IMR-90 (cell line): ENCODE results near the gene FARP1. TPM values are rescaled to one million over a fixed set of nuclear protein-coding genes. Genes with fewer than 3 reads are reported as not detected.

ENCODE experiments used
- ATAC-seq: fragments of 200-7000 bp; cut with Tn5 transposase; 2 replicates; pipeline ENCODE4 v1.9.1; 2020; ENCODE audit warnings: low read depth, mild to moderate bottlenecking, moderate library complexity
- BruUV-seq: library from RNA; stranded (reverse); fragments of 400-500 nt; replicated peaks from 2 replicates; lab custom pipeline; 2021; lab: Mats Ljungman, UMichigan
- CTCF ChIA-PET: fragments of 300-600 bp; formaldehyde crosslinking; extraction: SDS; loops from one replicate; lab custom pipeline; 2021; ENCODE audit warnings: antibody characterized with exemption; lab: Yijun Ruan, JAX
- POLR2A ChIA-PET: fragments of 300-600 bp; sonication (Branson Sonifier 250); formaldehyde crosslinking; loops from one replicate; lab custom pipeline; 2022; ENCODE audit warnings: antibody characterized with exemption; ENCODE audit not compliant: unreplicated experiment; lab: Charles Lee
- DNase-seq: peaks from one replicate; pipeline ENCODE4 v3.0.0; 2013
- H2AFZ ChIP-seq: replicated peaks from 2 replicates; pipeline ENCODE3; 2013; ENCODE audit warnings: low read length, mild to moderate bottlenecking; ENCODE audit not compliant: poor library complexity
- H2AK5ac ChIP-seq: 2 replicates; pipeline ENCODE4 v1.6.1; 2013; ENCODE audit warnings: low read depth, low read length, inconsistent platforms
- H2AK9ac ChIP-seq: replicated peaks from 2 replicates; pipeline ENCODE3; 2013; ENCODE audit warnings: mild to moderate bottlenecking, low read depth, low read length, moderate library complexity; ENCODE audit not compliant: poor library complexity
- H2BK120ac ChIP-seq: 2 replicates; pipeline ENCODE4 v1.6.1; 2013; ENCODE audit warnings: low read depth, low read length, inconsistent platforms
- H2BK15ac ChIP-seq: 3 replicates; pipeline ENCODE4 v1.6.1; 2013; ENCODE audit warnings: low read depth, low read length, inconsistent platforms
- H2BK20ac ChIP-seq: 2 replicates; pipeline ENCODE4 v1.6.1; 2013; ENCODE audit warnings: low read depth, mild to moderate bottlenecking, inconsistent platforms, low read length, moderate library complexity
- H2BK5ac ChIP-seq: 2 replicates; pipeline ENCODE4 v1.6.1; 2013; ENCODE audit warnings: mild to moderate bottlenecking, low read depth, low read length, inconsistent platforms; ENCODE audit not compliant: poor library complexity, severe bottlenecking
- H3K14ac ChIP-seq: replicated peaks from 2 replicates; pipeline ENCODE4 v1.6.1; 2013; ENCODE audit warnings: low read depth, low read length, inconsistent platforms
- H3K18ac ChIP-seq: 2 replicates; pipeline ENCODE4 v1.6.1; 2013; ENCODE audit warnings: low read depth, low read length, control low read depth
- H3K23ac ChIP-seq: 2 replicates; pipeline ENCODE4 v1.6.1; 2013; ENCODE audit warnings: low read depth, low read length, inconsistent platforms
- H3K27ac ChIP-seq: 2 replicates; pipeline ENCODE4 v1.5.1; 2013; ENCODE audit warnings: mild to moderate bottlenecking, control low read depth, low read length; ENCODE audit not compliant: insufficient read depth
- H3K27me3 ChIP-seq: 2 replicates; pipeline ENCODE4 v1.6.1; 2013; ENCODE audit warnings: low read length; ENCODE audit not compliant: control insufficient read depth, insufficient read depth
- H3K36me3 ChIP-seq: 2 replicates; pipeline ENCODE4 v1.6.1; 2013; ENCODE audit warnings: low read length, mixed read lengths; ENCODE audit not compliant: control insufficient read depth, insufficient read depth
- H3K4ac ChIP-seq: 2 replicates; pipeline ENCODE4 v1.6.1; 2013; ENCODE audit warnings: low read depth, low read length, inconsistent platforms
- H3K4me1 ChIP-seq: 2 replicates; pipeline ENCODE4 v1.6.1; 2013; ENCODE audit warnings: low read length, mixed read lengths; ENCODE audit not compliant: control insufficient read depth, insufficient read depth
- H3K4me2 ChIP-seq: 2 replicates; pipeline ENCODE4 v1.6.1; 2013; ENCODE audit warnings: low read depth, mild to moderate bottlenecking, control low read depth, low read length, moderate library complexity
- H3K4me3 ChIP-seq: 2 replicates; pipeline ENCODE4 v1.5.1; 2013; ENCODE audit warnings: low read depth, mild to moderate bottlenecking, control low read depth, low read length, moderate library complexity; ENCODE audit not compliant: insufficient read depth
- H3K56ac ChIP-seq: 2 replicates; pipeline ENCODE4 v1.6.1; 2013; ENCODE audit warnings: low read length, inconsistent platforms; ENCODE audit not compliant: insufficient read depth; ENCODE audit errors: extremely low read depth
- H3K79me1 ChIP-seq, 2 experiments: 2 replicates each; pipeline ENCODE4 v1.6.1; 2013; ENCODE audit warnings: low read length in 2 of 2, inconsistent platforms in 1 of 2, low read depth in 1 of 2
- H3K9ac ChIP-seq: 2 replicates; pipeline ENCODE4 v1.6.1; 2013; ENCODE audit warnings: low read depth, low read length, control low read depth
- H3K9me1 ChIP-seq: 2 replicates; pipeline ENCODE4 v1.6.1; 2013; ENCODE audit warnings: low read length, inconsistent platforms; ENCODE audit not compliant: insufficient read depth
- H3K9me3 ChIP-seq: 2 replicates; pipeline ENCODE4 v1.6.1; 2013; ENCODE audit warnings: low read length; ENCODE audit not compliant: control insufficient read depth, insufficient read depth
- H4K20me1 ChIP-seq: 2 replicates; pipeline ENCODE4 v1.6.1; 2013; ENCODE audit warnings: low read length, inconsistent platforms; ENCODE audit not compliant: insufficient read depth
- H4K5ac ChIP-seq: 2 replicates; pipeline ENCODE4 v1.6.1; 2013; ENCODE audit warnings: mild to moderate bottlenecking, low read depth, low read length, control low read depth
- H4K8ac ChIP-seq, 2 experiments: 2 replicates each; pipeline ENCODE4 v1.6.1; 2013; ENCODE audit warnings: low read depth in 2 of 2, low read length in 2 of 2, control low read depth in 1 of 2, inconsistent platforms in 1 of 2
- H4K91ac ChIP-seq: 2 replicates; pipeline ENCODE4 v1.6.1; 2013; ENCODE audit warnings: low read depth, low read length, inconsistent platforms; ENCODE audit not compliant: insufficient read depth
- BHLHE40 ChIP-seq: fragments of 150-350 bp; IDR thresholded peaks from 2 replicates; pipeline ENCODE4 v1.6.1; 2016; ENCODE audit warnings: mild to moderate bottlenecking, low read depth, low read length
- CEBPB ChIP-seq: IDR thresholded peaks from 2 replicates; pipeline ENCODE4 v1.6.1; 2012; ENCODE audit warnings: low read depth, low read length, improper control_type of control experiment
- CHD1 ChIP-seq: IDR thresholded peaks from 2 replicates; pipeline ENCODE4 v1.6.1; 2012; ENCODE audit warnings: low read depth, low read length, improper control_type of control experiment
- CTCF ChIP-seq: conservative IDR thresholded peaks from 2 replicates; pipeline ENCODE4 v1.5.1; 2012; ENCODE audit warnings: mild to moderate bottlenecking, low read depth, low read length, improper control_type of control experiment
- ELK1 ChIP-seq: fragments of 150-350 bp; IDR thresholded peaks from 2 replicates; pipeline ENCODE4 v1.6.1; 2016; ENCODE audit warnings: low read depth, mild to moderate bottlenecking, low read length, moderate library complexity, borderline replicate concordance
- FOS ChIP-seq: fragments of 150-350 bp; IDR thresholded peaks from 2 replicates; pipeline ENCODE4 v1.6.1; 2016; ENCODE audit warnings: low read depth, low read length
- MAFK ChIP-seq: IDR thresholded peaks from 2 replicates; pipeline ENCODE4 v1.6.1; 2012; ENCODE audit warnings: low read depth, low read length, improper control_type of control experiment
- MAZ ChIP-seq: IDR thresholded peaks from 2 replicates; pipeline ENCODE4 v1.6.1; 2012; ENCODE audit warnings: low read depth, mild to moderate bottlenecking, low read length, improper control_type of control experiment, moderate library complexity, borderline replicate concordance
- MXI1 ChIP-seq: IDR thresholded peaks from 2 replicates; pipeline ENCODE4 v1.6.1; 2012; ENCODE audit warnings: low read depth, mild to moderate bottlenecking, low read length, moderate library complexity, borderline replicate concordance
- NFE2L2 ChIP-seq: fragments of 150-350 bp; IDR thresholded peaks from 2 replicates; pipeline ENCODE4 v1.6.1; 2016; ENCODE audit warnings: low read depth, mild to moderate bottlenecking, low read length
- POLR2A ChIP-seq: IDR thresholded peaks from 2 replicates; pipeline ENCODE4 v1.6.1; 2012; ENCODE audit warnings: mild to moderate bottlenecking, low read depth, low read length
- RAD21 ChIP-seq: IDR thresholded peaks from 2 replicates; pipeline ENCODE4 v1.6.1; 2012; ENCODE audit warnings: low read length, improper control_type of control experiment
- RCOR1 ChIP-seq: IDR thresholded peaks from 2 replicates; pipeline ENCODE4 v1.6.1; 2012; ENCODE audit warnings: mild to moderate bottlenecking, low read length, improper control_type of control experiment; ENCODE audit not compliant: insufficient replicate concordance
- RFX5 ChIP-seq: IDR thresholded peaks from 2 replicates; pipeline ENCODE4 v1.8.0; 2012; ENCODE audit warnings: low read depth, mild to moderate bottlenecking, low read length, moderate library complexity
- USF2 ChIP-seq: fragments of 150-350 bp; IDR thresholded peaks from 2 replicates; pipeline ENCODE4 v1.6.1; 2017; ENCODE audit warnings: mild to moderate bottlenecking, antibody characterized with exemption, low read length, low read depth
- whole genome bisulfite sequencing, 2 experiments: methylation state at CpG; one replicate each; pipeline versions ENCODE4 v1.1.5 to v1.1.7; 2013; ENCODE audit warnings: missing lambda C conversion rate in 2 of 2; ENCODE audit not compliant: insufficient read length in 1 of 2; ENCODE audit errors: extremely low coverage in 2 of 2; 5-methylcytosine and 5-hydroxymethylcytosine counted together
- dilution Hi-C: fragments of 300-500 bp; cut with HindIII; formaldehyde crosslinking; loops from one replicate; pipeline ENCODE4 v1.14.3; 2018; ENCODE audit warnings: low sequenced_read_pairs; ENCODE audit not compliant: unreplicated experiment
- in situ Hi-C: fragments of 300-500 bp; cut with MboI; formaldehyde crosslinking; loops from 3 replicates; pipeline ENCODE4 v1.14.3; 2019; ENCODE audit warnings: low sequenced_read_pairs, inconsistent platforms, mixed read lengths
- intact Hi-C: fragments of 100-400 bp; cut with micrococcal nuclease; formaldehyde crosslinking; loops from 2 replicates; pipeline ENCODE4 v1.10.0; 2022
- polyA plus RNA-seq, 3 experiments: library from polyadenylated mRNA; depleted of rRNA; stranded (reverse); fragments of >200 nt; gene quantifications; 2 replicates each; pipeline ENCODE4 v1.2.3, GENCODE V29; 2012; ENCODE audit warnings: low replicate concordance in 1 of 3
- total RNA-seq: library from RNA; depleted of rRNA; stranded (reverse); fragments of >200 nt; gene quantifications from 2 replicates; pipeline ENCODE4 v1.2.3, GENCODE V29; 2012

Gene FARP1
- total and polyA plus RNA-seq, 2 of the 4 experiments (the other 2 are of a cell fraction): 39.6 to 57.0 TPM

GRCh38 chr13:98490866-98491265 is 348.0 kb downstream of the FARP1 start:
- CTCF ChIA-PET: interaction anchor here (0.6 to 0.8 kb wide), 3 partner anchors 8 to 308 kb away, joined by 3 read pairs; no protein-coding TSS in a partner anchor
- POLR2A ChIA-PET: no interaction called here
- H3K4me3 ChIP-seq: no peak overlapping the region
- no peak overlapping the region; the same call in 1 of the 2 replicates for H2AK5ac ChIP-seq
- TF ChIP-seq CTCF (no peak), RAD21 (no peak), CHD1 (no peak), MXI1 (no peak), FOS (no peak), USF2 (no peak), RCOR1 (no peak), MAFK (no peak), ELK1 (no peak), MAZ (no peak), CEBPB (no peak), POLR2A (no peak), BHLHE40 (no peak), RFX5 (no peak), NFE2L2 (no peak)
- H3K9me1 ChIP-seq: peaks cover 40% of the 10 kb centered on the region
- H3K56ac ChIP-seq: no peak overlapping the region
- dilution Hi-C loops (no loop called here), intact Hi-C loops (no loop called here), in situ Hi-C loops (no loop called here)
- no peak overlapping the region for H2BK5ac ChIP-seq
- BruUV-seq: no TSS peak
- peaks cover 14% of the 10 kb centered on the region for H3K4me1 ChIP-seq
- no peak overlapping the region for H3K9ac ChIP-seq
- no peak overlapping the region for H3K14ac ChIP-seq
- H3K9me3 ChIP-seq: no peaks in the 10 kb centered on the region
- H3K27me3 ChIP-seq: no peaks in the 10 kb centered on the region
- ATAC-seq (no peak), DNase-seq (no peak)
- no peak overlapping the region for H3K23ac ChIP-seq
- H4K5ac ChIP-seq: no peak overlapping the region
- H2AK9ac ChIP-seq: peak overlapping the region; percentile 46
- H3K18ac ChIP-seq: no peak overlapping the region
- H3K4me2 ChIP-seq: no peak overlapping the region
- no peaks in the 10 kb centered on the region for H3K36me3 ChIP-seq
- no peak overlapping the region for H3K27ac ChIP-seq
- H2AFZ ChIP-seq: no peak overlapping the region
- no peak overlapping the region for H4K8ac ChIP-seq
- no peak overlapping the region for H2BK15ac ChIP-seq
- H2BK20ac ChIP-seq: no peak overlapping the region
- WGBS, 2 experiments: no CpG with 5 or more reads among the region's 8 CpGs
- no peak overlapping the region for H4K91ac ChIP-seq
- peaks cover 73% of the 10 kb centered on the region for H4K20me1 ChIP-seq
- no peak overlapping the region for H2BK120ac ChIP-seq
- no peak overlapping the region for H3K4ac ChIP-seq
- peaks cover 48 to 86% of the 10 kb centered on the region in 2 experiments for H3K79me1 ChIP-seq
